22Rv1 (cell line): Measurements from ENCODE around the gene AXIN1.

Experiments used
- H3K27ac ChIP-seq: fragments of 450-650 bp; 2 replicates; pipeline ENCODE4 v1.5.1; 2017
- ZFX ChIP-seq: fragments of 450-650 bp; IDR thresholded peaks from 2 replicates; pipeline ENCODE4 v1.6.1; 2017; ENCODE audit warnings: antibody characterized with exemption, borderline replicate concordance
- TF ChIP-seq, protein P1 (sequence below): fragments of 450-650 bp; IDR thresholded peaks from 2 replicates; pipeline ENCODE4 v1.5.1; 2017; ENCODE audit warnings: mild to moderate bottlenecking

The AXIN1 gene

DNA sequence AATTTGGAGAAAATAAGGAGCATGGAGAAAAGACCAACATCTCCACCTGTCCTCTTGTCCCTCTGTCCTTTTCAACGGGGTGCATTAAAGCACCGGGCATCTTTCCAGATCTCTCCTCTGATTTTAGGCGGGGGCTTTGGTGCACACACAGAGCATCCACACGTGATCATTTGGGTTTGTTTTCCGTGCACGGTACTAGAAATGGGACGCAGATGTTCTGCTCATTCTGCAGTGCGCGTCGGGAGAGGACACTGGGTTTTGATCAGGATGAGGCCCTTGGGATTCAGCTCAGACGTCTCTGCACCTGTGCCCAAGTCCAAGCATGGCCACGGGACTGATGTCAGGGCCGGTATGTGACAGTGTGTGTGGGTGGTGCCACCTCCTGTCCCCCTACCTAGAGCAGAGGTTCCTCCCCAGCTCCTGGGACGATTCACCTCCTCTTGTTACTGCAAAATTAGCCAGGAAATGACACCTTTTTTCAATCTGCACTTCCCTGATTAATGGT is 37.7 kb downstream of the AXIN1 start:
- no peak overlapping the region for H3K27ac ChIP-seq
- no peak for TF ChIP-seq ZFX
- TF ChIP-seq, protein P1, sequence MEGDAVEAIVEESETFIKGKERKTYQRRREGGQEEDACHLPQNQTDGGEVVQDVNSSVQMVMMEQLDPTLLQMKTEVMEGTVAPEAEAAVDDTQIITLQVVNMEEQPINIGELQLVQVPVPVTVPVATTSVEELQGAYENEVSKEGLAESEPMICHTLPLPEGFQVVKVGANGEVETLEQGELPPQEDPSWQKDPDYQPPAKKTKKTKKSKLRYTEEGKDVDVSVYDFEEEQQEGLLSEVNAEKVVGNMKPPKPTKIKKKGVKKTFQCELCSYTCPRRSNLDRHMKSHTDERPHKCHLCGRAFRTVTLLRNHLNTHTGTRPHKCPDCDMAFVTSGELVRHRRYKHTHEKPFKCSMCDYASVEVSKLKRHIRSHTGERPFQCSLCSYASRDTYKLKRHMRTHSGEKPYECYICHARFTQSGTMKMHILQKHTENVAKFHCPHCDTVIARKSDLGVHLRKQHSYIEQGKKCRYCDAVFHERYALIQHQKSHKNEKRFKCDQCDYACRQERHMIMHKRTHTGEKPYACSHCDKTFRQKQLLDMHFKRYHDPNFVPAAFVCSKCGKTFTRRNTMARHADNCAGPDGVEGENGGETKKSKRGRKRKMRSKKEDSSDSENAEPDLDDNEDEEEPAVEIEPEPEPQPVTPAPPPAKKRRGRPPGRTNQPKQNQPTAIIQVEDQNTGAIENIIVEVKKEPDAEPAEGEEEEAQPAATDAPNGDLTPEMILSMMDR: no peak

DNA sequence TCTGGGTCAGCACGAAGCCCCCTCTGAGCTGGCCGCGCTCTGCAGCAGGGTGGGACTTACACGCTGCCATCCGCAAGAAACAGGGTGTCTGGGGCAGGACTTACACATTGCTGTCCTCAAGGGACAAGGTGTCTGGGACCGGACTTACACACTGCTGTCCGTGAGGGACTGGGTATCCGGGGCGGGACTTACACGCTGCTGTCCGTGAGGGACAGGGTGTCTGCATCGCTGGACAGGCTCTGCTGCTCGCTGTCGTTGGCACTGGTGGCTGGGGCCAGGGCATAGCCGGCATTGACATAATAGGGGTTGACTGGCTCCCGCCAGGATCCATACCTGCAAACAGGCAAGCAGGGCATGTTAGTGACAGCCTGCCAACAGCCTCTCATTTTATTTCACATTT is 38.2 kb downstream of the AXIN1 start:
- no peak overlapping the region for H3K27ac ChIP-seq
- TF ChIP-seq, protein P1: no peak
- no peak for TF ChIP-seq ZFX

DNA sequence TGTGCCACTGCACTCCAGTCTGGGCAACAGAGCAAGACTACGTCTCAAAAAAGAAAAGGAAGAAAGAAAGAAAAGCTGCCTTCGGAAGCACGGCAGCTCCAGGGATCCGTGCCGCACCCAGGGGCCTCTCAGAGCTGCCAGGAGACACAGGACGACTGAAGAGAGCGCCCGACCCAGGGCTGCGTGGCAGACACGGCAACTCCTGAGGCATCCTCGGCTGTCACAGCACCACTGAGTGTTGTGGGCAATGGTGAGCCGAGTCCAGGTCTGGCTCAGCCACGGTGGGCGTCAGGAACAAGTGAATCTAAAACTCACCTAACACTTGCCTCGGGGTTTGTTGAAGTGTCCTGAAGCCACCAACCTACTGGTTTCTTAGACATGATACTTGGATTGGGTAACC is 40.8 kb downstream of the AXIN1 start:
- TF ChIP-seq, protein P1: no peak
- no peak for TF ChIP-seq ZFX

DNA sequence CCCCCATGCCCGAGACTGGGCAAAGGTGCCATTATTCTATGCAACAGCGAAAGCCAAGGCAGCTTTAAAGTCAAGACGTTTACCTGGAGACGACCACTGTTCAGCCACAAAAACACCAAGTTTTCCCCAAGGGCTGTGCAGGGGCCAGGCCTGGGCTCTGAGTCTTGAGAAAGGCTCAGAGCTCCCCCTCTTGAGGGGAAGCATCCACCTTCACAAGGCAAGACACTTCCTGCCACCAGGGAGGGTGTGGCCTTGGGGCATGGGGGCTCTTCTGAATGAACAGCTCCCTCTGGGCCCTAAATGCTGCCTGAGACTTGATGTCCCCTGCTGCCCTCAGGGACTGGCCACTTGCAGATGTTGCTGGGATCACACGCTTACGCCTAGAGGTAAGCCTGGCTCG is 43.0 kb downstream of the AXIN1 start:
- TF ChIP-seq, protein P1: no peak
- TF ChIP-seq ZFX: no peak
- no peak overlapping the region for H3K27ac ChIP-seq

More for the DNA sequence above, 40.8 kb downstream of the AXIN1 start:
- no peak overlapping the region for H3K27ac ChIP-seq

DNA sequence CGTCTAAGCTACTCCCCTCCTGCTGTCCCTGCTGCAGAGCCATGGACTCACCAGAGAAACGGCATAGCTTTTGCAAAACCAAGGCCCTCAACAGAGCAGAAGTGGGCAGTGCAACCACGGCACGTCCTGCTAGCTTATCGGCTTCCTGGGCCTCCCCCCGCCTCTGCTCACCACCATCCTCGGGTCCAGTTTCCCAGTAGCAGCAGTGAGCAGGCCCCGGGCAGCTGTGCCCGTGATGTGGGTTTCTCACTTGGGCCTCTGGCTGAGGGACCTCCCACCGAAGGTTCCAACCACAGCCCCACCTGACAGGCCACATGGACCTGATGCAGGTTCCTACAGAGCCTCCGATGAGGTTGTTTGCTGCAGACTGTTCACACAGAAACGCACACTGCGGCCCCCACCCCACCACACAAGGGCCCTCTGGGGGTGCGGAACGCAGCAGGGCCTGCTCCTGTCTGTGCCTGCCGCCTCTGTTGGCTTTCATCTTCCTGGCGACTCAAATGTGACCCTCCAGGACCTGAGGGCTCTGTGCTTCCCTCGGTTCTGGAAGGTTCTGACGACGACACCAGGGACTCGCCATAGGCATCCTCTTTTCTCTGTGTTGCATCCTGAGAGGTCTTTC is 44.7 kb downstream of the AXIN1 start:
- H3K27ac ChIP-seq: no peak overlapping the region
- TF ChIP-seq, protein P1: no peak
- TF ChIP-seq ZFX: no peak

DNA sequence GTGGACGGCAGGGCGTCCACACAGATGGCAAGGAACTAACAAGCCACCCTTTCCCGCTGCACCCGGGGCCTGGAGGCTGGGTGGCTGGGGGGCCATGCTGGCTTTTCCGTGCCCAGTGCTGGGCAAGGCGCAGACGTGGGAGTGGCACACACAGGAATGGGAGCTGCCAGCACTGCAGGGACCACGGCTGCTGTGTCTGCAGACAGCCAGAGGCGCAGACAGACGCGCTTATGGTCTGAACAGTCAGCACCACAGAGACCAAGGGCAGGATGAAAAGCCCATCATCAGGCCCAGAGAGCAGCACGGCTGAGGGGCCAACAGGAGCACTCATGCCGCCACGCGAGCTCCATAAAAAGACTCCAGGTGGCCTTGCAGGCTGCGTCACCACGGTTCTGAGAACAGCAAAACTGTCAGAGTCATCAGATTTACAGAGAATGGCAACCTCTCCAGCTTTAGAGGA is 45.6 kb downstream of the AXIN1 start:
- no peak for TF ChIP-seq ZFX
- TF ChIP-seq, protein P1: no peak
- no peak overlapping the region for H3K27ac ChIP-seq

DNA sequence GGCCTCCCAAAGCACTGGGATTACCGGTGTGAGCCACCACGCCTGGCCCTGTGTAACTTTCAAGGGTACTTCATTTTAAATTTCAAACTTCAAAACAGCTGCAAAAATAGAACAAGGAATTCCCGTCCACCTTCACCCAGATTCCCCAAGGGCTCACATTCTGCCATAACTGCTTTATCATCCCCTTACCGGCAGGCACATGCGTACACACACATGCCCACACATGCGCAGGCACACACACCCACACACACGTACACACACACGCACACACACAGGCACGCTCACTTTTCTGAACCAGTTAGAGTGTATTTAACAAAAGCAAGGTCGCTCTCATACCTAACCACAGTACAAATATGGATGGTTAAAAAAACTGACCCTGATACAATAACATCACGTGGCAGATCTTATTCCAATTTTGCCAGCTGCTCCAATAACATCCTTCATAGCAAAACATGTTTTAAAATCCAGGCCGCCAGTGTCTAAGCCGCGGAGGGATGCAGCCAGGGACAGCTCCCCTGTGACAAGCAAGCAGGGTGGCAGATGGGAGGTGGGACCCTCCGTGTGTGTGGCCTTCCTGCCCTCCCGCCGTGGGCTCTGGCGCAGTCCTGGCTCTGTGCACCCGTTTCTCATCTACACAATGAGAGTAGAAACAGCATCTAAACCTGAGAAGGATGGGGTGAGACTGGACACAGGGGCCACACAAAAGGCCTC is 46.5 kb downstream of the AXIN1 start:
- H3K27ac ChIP-seq: no peak overlapping the region

More for the DNA sequence above, 46.5 kb downstream of the AXIN1 start:
- TF ChIP-seq, protein P1: no peak
- no peak for TF ChIP-seq ZFX
